Measurements from ENCODE around the gene CHCHD1.
A peak's percentile ranks its signal among the peaks of the same experiment; 100 is the strongest.

The CHCHD1 gene

GRCh38 chr10:73774637-73775036 is 7.2 kb upstream of the CHCHD1 start:
- TF ChIP-seq CTCF (IDR thresholded peaks at IDR 0.05; ENCODE audit: low read depth, low read length, missing control alignments) = no peak
- H3K4me3 ChIP-seq (replicated peaks; ENCODE audit: low read depth, low read length) = peak overlapping the region; percentile 65
- no peak for DNase-seq (ENCODE audit: extremely low read depth, low read depth)

GRCh38 chr10:73779018-73779417 is 2.8 kb upstream of the CHCHD1 start:
- H3K4me3 ChIP-seq (replicated peaks; ENCODE audit: low read depth, low read length) = no peak overlapping the region
- no peak for TF ChIP-seq CTCF (IDR thresholded peaks at IDR 0.05; ENCODE audit: low read depth, low read length, missing control alignments)
- DNase-seq (ENCODE audit: extremely low read depth, low read depth) = no peak

- TF ChIP-seq CTCF (IDR thresholded peaks at IDR 0.05; ENCODE audit: low read depth, low read length, missing control alignments) = no peak
- DNase-seq (ENCODE audit: extremely low read depth, low read depth) = no peak
- no peak overlapping the region for H3K4me3 ChIP-seq (replicated peaks; ENCODE audit: low read depth, low read length)
Measured at GRCh38 chr10:73779539-73780197, 2.2 kb upstream of the CHCHD1 start.

- H3K4me3 ChIP-seq (replicated peaks; ENCODE audit: low read depth, low read length) = peak overlapping the region; percentile 90
- TF ChIP-seq CTCF (IDR thresholded peaks at IDR 0.05; ENCODE audit: low read depth, low read length, missing control alignments) = no peak
- DNase-seq (ENCODE audit: extremely low read depth, low read depth) = no peak
Measured at GRCh38 chr10:73780301-73780700, 1.5 kb upstream of the CHCHD1 start.

GRCh38 chr10:73780966-73781365 is 882 bp upstream of the CHCHD1 start:
- no peak for TF ChIP-seq CTCF (IDR thresholded peaks at IDR 0.05; ENCODE audit: low read depth, low read length, missing control alignments)
- peak overlapping the region; percentile 90 for H3K4me3 ChIP-seq (replicated peaks; ENCODE audit: low read depth, low read length)

GRCh38 chr10:73781548-73781878 is 335 bp upstream of the CHCHD1 start:
- peak overlapping the region; percentile 90 for H3K4me3 ChIP-seq (replicated peaks; ENCODE audit: low read depth, low read length)
- no peak for DNase-seq (ENCODE audit: extremely low read depth, low read depth)
- TF ChIP-seq CTCF (IDR thresholded peaks at IDR 0.05; ENCODE audit: low read depth, low read length, missing control alignments) = no peak

More at GRCh38 chr10:73780966-73781365, 882 bp upstream of the CHCHD1 start:
- DNase-seq (ENCODE audit: extremely low read depth, low read depth) = no peak

GRCh38 chr10:73782749-73783085 is 869 bp downstream of the CHCHD1 start:
- H3K4me3 ChIP-seq (replicated peaks; ENCODE audit: low read depth, low read length) = peak overlapping the region; percentile 90
- no peak for DNase-seq (ENCODE audit: extremely low read depth, low read depth)
- TF ChIP-seq CTCF (IDR thresholded peaks at IDR 0.05; ENCODE audit: low read depth, low read length, missing control alignments) = no peak
